WERI-Rb-1 (cell line): ENCODE measurements around the gene GDF10.
A peak's percentile ranks its signal among the peaks of the same experiment; 100 is the strongest.

Experiments
- DNase-seq: peaks from one replicate; pipeline ENCODE4 v3.0.0-alpha.2; 2020
- H3K27ac ChIP-seq: fragments of 250-450 bp; sonication (Bioruptor Pico); 2 replicates; pipeline ENCODE4 v1.5.1; 2020; ENCODE audit warnings: mild to moderate bottlenecking, moderate library complexity
- H3K27me3 ChIP-seq: fragments of 250-450 bp; sonication (Bioruptor Pico); 2 replicates; pipeline ENCODE4 v1.5.1; 2021; ENCODE audit warnings: mild to moderate bottlenecking, low read depth, moderate library complexity; ENCODE audit not compliant: insufficient read depth, severe bottlenecking
- H3K36me3 ChIP-seq: fragments of 250-450 bp; sonication (Bioruptor Pico); 2 replicates; pipeline ENCODE4 v1.5.1; 2020; ENCODE audit warnings: mild to moderate bottlenecking, moderate library complexity
- H3K4me3 ChIP-seq: 2 replicates; pipeline ENCODE4 v1.5.1; 2011; ENCODE audit warnings: low read depth, mild to moderate bottlenecking, control low read depth, low read length
- H3K9me3 ChIP-seq: fragments of 250-450 bp; sonication (Bioruptor Pico); 2 replicates; pipeline ENCODE4 v1.5.1; 2021; ENCODE audit warnings: mild to moderate bottlenecking, moderate library complexity; ENCODE audit not compliant: severe bottlenecking
- CTCF ChIP-seq: IDR thresholded peaks from 2 replicates; pipeline ENCODE4 v1.5.1; 2011; ENCODE audit warnings: low read depth, mild to moderate bottlenecking, control low read depth, inconsistent platforms, low read length

The GDF10 gene

GRCh38 chr10:47350671-47351640 lies 51.0 kb downstream of the GDF10 start:
- H3K9me3 ChIP-seq = no peaks in the 10 kb centered on the region
- H3K4me3 ChIP-seq = peak overlapping the region; percentile 80
- H3K27me3 ChIP-seq = no peaks in the 10 kb centered on the region
- peak overlapping the region; percentile 91 for H3K27ac ChIP-seq
- no peak for TF ChIP-seq CTCF
- DNase-seq = no peak
- H3K36me3 ChIP-seq = peaks cover 66% of the 10 kb centered on the region

- no peak for DNase-seq
- Histone ChIP-seq H3K4me3 (peak overlapping the region; percentile 80), H3K36me3 (peaks cover 78% of the 10 kb centered on the region), H3K9me3 (no peaks in the 10 kb centered on the region), H3K27me3 (no peaks in the 10 kb centered on the region), H3K27ac (no peak overlapping the region; the same call in 1 of the 2 replicates)
- TF ChIP-seq CTCF = no peak
These were observed 52.2 kb downstream of the GDF10 start for GRCh38 chr10:47351899-47352815.

GRCh38 chr10:47353351-47353750 lies 53.4 kb downstream of the GDF10 start:
- no peak overlapping the region; the same call in 1 of the 2 replicates for H3K4me3 ChIP-seq
- peaks cover 90% of the 10 kb centered on the region for H3K36me3 ChIP-seq
- no peak for DNase-seq
- H3K27ac ChIP-seq = no peak overlapping the region
- no peaks in the 10 kb centered on the region for H3K27me3 ChIP-seq
- TF ChIP-seq CTCF = no peak
- H3K9me3 ChIP-seq = no peaks in the 10 kb centered on the region

- no peaks in the 10 kb centered on the region for H3K27me3 ChIP-seq
- peaks cover 96% of the 10 kb centered on the region for H3K36me3 ChIP-seq
- no peak overlapping the region for H3K27ac ChIP-seq
- no peaks in the 10 kb centered on the region for H3K9me3 ChIP-seq
- no peak overlapping the region for H3K4me3 ChIP-seq
- peak; percentile 28 for DNase-seq
- TF ChIP-seq CTCF = peak; percentile 56
These were observed 54.2 kb downstream of the GDF10 start for GRCh38 chr10:47354165-47354564.

- Histone ChIP-seq H3K9me3 (no peaks in the 10 kb centered on the region), H3K4me3 (no peak overlapping the region), H3K27ac (no peak overlapping the region), H3K27me3 (no peaks in the 10 kb centered on the region), H3K36me3 (peaks cover 95% of the 10 kb centered on the region)
- no peak for DNase-seq
- no peak for TF ChIP-seq CTCF
These were observed 54.9 kb downstream of the GDF10 start for GRCh38 chr10:47354900-47355299.
